HG03066 (cell line): ENCODE data around the gene MS4A10.

Experiments used
- ATAC-seq: cut with Tn5 transposase; IDR thresholded peaks from one replicate; pipeline ENCODE4 v1.9.1; 2021; ENCODE audit warnings: low read depth; ENCODE audit not compliant: unreplicated experiment

MS4A10 gene

GRCh38 chr11:60785806-60786361 lies 751 bp downstream of the MS4A10 start:
- ATAC-seq, result no peak

- ATAC-seq, result no peak
Measured at GRCh38 chr11:60786811-60787567, 1.9 kb downstream of the MS4A10 start.

GRCh38 chr11:60788401-60789125 lies 3.4 kb downstream of the MS4A10 start:
- no peak for ATAC-seq

- ATAC-seq, result no peak
Measured at GRCh38 chr11:60790726-60791125, 5.6 kb downstream of the MS4A10 start.

- ATAC-seq, result no peak
Measured at GRCh38 chr11:60791153-60791933, 6.2 kb downstream of the MS4A10 start.

GRCh38 chr11:60792521-60792920 lies 7.4 kb downstream of the MS4A10 start:
- no peak for ATAC-seq

GRCh38 chr11:60795291-60795690 lies 10.2 kb downstream of the MS4A10 start:
- ATAC-seq, result no peak

GRCh38 chr11:60797846-60798630 lies 12.9 kb downstream of the MS4A10 start:
- ATAC-seq, result no peak

GRCh38 chr11:60798631-60799030 lies 13.5 kb downstream of the MS4A10 start:
- no peak for ATAC-seq

GRCh38 chr11:60801194-60801593 lies 16.1 kb downstream of the MS4A10 start:
- ATAC-seq, result no peak

GRCh38 chr11:60803273-60803936 lies 18.3 kb downstream of the MS4A10 start:
- ATAC-seq, result no peak

- ATAC-seq, result no peak
Measured at GRCh38 chr11:60809249-60809648, 24.1 kb downstream of the MS4A10 start.

- ATAC-seq, result no peak
Measured at GRCh38 chr11:60809691-60810090, 24.6 kb downstream of the MS4A10 start.

- ATAC-seq, result no peak
Measured at GRCh38 chr11:60810151-60810550, 25.0 kb downstream of the MS4A10 start.

- ATAC-seq, result no peak
Measured at GRCh38 chr11:60810569-60810968, 25.4 kb downstream of the MS4A10 start.

- no peak for ATAC-seq
Measured at GRCh38 chr11:60813324-60813723, 28.2 kb downstream of the MS4A10 start.

GRCh38 chr11:60814112-60814511 lies 29.0 kb downstream of the MS4A10 start:
- ATAC-seq, result no peak

GRCh38 chr11:60816590-60817157 lies 31.5 kb downstream of the MS4A10 start:
- ATAC-seq, result no peak

GRCh38 chr11:60818057-60818456 lies 32.9 kb downstream of the MS4A10 start:
- no peak for ATAC-seq
